Measurements from ENCODE around the gene EEF2.
A peak's percentile ranks its signal among the peaks of the same experiment; 100 is the strongest.
"Not testable (repeated sequence)": the region's sequence is repeated elsewhere in the genome, so short reads cannot be mapped to it uniquely, and the experiment has no call there.

EEF2 gene

DNA sequence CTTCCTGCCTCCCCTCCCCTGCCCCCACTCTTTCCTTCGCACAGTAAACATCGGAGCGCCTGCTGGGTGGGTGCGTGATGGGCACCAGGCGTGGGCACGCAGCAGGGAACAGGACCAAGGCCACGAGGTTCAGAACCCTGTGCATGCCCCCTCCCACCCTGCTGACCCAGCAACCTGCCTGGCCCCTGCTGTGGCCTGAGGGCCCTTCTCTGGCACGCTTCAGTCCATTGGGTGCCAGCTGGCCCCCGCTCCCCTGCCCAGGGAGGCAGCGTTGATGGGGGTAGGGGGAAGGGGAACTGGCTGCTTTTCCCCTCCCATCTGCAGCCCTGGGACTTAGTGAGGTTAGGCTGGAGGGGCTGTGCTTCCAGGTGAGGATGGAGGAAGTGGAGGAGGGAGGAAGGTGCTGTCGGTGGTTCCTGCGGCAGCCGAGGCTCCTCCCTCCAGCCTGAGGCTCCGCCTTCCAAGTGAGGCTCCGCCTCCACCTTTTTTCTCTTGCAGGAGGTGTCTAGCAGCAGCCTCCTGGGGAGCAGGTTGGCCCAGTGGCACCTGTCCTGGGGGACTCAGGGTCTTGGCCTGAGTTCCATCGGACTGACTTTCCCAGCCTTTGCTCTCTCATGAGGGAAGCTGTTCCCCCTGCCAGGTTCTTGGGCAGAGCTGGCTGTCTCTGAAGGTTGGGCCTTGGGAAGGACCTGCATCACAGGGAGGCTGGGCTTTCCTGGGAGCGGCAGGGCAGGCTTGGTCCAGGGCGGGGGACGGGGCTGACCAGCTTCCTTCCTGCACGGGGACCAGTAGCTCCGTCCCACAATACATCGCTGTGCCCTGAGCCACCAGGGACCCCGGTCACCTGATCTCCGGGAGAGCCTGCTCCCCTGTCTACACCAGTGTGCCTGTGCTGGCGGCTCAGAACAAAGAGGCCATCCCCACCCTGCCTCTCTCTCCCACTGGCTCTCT lies 29.6 kb upstream of the EEF2 start:
- DNase-seq, result no peak

DNA sequence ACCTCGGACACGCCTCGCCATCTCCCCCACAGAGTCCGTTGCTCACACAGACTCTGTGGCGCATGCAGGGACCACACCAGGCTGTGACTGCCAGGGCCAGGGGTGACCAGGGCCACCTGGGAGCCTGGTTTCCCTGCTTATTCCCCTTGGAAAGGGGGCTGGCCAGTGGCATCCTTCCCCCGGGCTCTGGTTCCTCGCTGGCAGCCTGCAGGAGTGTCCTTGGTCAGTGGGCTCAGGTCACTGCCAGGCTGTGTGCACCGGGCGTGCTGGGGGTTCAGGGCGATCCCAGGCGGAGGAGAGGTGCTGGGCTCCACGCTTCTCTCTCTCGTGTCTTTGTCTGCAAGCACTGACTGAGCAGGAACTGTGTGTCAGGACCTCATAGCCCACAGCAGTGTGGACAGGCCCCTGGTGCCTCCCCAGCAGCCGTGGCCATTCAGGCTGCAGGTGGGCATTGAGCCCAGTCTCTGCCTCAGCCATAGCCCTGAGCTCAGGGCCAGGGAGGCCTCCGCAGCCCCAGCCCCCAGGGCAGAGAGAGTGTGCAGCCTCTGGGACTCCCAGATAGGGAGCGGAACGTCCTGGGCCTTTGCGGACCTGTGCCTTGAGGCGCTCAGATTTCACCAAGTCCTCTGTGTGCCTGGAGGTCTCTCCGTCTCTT lies 28.8 kb upstream of the EEF2 start:
- no peak for DNase-seq

DNA sequence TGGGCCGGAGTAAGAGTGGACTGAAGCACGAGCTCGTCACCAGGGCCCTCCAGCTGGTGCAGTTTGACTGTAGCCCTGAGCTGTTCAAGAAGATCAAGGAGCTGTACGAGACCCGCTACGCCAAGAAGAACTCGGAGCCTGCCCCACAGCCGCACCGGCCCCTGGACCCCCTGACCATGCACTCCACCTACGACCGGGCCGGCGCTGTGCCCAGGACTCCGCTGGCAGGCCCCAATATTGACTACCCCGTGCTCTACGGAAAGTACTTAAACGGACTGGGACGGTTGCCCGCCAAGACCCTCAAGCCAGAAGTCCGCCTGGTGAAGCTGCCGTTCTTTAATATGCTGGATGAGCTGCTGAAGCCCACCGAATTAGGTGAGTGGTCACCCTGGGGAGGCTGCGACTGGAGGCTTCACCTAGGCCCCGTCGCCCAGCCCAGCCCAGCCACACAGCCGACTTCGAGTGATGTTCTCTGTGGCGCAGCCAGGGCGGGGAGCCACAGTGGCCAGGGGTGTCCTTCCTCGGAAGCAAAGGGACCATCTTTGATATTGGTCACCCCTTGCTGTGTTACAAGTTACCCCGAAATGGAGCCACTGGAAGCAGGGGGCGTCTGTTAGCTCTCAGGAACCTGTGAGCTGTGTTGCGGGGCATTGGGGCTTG lies 27.8 kb upstream of the EEF2 start:
- DNase-seq, result no peak

DNA sequence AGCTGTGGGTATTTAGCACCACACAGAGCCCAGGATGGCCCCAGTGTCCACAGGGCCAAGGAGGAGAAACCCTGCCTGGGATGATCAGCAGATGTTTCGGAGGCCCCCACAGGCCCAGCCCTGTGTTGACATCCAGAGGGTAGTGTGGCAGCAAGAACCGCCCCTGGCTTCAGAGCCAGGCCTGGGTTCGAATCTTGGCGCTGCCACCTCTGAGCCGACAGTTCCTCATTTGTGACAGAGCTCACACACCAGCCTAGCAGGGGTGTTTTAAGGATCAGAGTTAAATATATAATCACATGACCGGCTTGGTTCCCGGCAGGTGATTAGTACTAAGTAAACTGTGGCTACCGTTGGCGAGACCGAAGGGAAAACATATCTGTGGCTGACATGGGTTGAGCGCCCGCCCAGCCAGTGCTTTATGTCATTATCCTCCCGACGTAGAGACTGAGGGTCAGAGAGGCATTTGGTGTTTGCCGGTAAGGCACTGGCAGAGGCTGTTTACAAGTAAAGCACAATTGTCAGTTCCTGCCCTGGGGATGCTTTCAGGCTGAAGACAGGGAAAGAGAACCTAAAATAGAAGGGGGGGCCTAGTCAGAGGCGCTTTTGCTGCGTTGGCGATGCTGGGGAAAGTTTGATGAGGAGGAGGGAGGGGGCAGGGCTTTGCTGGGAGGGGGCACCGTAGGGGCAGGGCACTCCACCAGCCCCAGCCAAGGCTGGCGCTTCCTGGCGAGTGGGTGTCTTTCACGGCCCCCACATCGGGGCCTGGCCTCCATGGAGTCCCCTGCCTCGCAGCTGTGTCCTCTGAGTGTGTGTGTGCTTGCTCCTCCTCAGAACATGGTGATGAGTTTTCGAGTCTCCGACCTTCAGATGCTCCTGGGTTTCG lies 27.1 kb upstream of the EEF2 start:
- no peak for DNase-seq

DNA sequence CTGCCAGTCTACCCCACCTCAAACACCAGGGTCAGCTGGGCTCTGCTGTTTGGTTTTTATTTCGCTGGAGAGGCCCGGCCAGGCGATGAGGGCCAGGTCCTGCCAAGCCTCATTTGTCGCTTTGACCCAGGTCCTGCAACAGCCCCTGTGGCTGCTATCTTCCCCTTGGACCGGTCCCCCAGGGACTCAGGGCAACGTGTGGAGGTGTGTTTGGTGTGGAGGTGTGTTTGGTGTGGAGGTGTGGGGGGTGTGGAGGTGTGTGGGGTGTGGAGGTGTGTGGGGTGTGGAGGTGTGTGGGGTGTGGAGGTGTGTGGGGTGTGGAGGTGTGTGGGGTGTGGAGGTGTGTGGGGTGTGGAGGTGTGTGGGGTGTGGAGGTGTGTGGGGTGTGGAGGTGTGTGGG lies 26.2 kb upstream of the EEF2 start:
- not testable (repeated sequence) for DNase-seq

DNA sequence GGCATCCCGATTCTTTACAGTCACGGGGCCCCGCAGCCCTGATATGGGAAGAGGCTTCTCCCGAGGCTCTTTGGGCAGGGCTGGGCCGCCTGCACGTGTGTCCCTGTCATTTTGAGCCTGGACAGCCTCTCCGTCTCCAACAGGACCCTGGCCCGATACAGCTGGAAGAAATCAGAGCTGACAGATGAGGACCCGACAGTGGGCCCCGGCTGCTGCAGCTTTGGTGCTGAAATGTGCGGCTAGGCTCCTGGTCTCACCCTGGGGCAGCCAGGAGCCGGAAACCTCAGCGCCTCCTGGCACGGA lies 25.5 kb upstream of the EEF2 start:
- no peak for DNase-seq

DNA sequence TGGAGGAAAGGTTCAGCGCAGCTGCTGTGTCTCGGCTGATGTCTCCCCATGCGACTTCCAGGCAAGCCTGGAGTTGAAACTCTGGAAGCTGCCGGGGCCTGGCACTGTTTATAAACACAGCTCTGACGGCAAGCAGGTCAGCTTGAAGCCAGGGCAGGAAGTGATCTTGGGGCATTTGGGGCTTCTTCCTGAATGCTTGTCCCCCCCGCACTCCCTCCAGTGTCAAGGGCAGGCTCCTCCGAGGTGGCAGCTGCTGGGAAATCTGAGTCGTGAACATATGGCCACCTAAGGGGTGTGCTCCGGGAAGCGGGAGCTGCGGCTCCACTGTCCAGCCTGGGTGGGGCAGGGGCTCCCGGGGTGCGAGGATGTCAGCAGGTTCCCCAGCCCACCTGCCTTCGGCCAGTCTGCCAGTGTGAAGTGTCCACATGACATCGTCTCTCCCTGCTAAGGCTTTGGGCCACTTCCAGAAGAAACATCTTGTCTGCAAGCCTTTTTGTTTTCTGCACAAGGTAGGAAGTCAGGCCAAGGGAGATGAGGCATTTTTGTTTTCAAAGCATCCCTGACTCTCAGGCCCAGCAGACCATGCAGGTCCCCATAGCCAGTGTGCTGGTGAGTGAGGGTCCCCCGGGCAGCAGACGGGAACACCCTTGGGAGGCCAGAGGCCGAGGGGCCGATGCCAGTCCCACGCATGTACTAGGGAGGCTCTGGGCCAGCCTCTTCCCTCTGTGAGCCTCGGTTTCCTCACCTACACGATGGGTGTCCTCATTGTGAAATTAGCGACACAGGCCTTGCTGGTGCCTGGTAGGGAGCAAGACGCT lies 24.9 kb upstream of the EEF2 start:
- no peak for DNase-seq

DNA sequence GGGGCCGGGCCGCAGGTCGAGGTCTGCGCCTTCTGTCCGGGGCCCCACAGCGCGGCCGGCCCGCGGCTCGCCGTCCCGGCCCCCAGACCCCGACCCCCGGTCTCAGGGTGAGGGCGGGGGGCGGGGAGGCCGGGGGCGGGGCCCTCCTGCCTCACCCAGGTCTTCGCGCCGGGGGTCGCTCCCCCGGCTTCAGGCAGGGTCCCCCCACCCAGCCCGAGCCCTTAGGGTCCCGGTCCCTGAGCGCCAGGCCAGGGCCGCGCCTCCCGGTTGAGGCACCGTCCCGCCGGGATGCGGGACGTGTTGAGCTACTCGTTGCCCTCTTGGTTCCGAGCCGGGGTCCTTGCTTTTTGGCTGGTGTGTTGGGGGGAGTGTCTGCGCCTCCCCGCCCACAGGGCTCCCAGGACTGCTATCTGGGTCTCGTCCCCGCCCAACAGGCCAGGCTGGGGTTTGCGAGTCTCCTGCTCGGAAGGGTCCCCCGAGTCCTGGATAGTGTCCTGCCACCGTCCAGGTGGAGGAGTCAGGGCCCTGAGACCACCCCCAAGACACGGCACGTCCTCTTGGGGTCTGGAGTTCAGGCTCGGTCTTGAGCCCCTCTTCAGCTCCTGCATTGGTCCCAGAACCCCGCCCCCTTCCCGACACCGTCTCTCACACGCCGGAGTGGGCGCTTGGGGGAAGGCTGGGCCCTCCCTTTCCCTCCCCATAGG lies 22.7 kb upstream of the EEF2 start:
- no peak for DNase-seq

DNA sequence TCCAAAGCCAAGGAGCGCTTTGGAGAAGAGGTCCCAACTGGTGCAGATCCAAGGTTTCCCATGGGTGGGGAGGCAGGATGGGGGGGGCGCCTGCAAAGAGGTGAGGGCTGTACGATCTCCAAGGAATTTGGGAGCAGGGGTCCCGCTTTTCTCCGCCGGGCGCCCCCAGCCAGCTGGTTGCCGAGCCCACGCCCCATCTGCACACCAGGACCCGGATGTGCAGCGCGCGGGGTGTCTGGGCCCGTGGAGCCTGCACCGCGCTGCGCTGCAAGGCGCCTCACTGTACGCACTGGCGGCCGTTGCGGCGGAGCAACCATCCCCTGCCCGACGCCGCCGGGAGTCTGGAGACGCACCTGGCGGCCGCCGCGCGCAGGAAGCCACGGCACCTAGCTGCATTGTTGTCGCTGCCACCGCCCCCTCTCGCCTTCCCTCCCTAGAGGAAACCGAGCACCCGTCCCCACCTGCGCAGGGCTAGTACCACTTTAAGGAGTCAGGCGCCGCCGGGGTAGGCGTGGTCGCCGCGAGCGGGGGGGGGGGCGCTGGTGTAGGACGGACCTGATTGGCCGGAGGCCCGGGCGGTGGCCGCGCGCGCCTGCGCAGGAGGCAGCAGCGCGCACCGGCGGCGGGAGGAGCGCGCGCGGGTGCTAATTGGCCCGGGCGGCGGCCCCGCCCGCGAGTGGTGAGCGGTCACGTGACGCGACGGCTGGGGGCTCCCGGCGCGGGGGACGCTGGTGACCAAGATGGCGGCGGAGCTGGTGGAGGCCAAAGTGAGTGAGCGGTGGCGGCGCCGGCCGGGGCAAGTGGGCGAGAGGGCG lies 22.0 kb upstream of the EEF2 start, which contains the start of gene PIAS4:
PIAS4 (plus strand) TSS at position 716 of the 815 bp plus-strand sequence; CDS start at position 741, 25 bp downstream.
- peak; percentile 94 for DNase-seq

DNA sequence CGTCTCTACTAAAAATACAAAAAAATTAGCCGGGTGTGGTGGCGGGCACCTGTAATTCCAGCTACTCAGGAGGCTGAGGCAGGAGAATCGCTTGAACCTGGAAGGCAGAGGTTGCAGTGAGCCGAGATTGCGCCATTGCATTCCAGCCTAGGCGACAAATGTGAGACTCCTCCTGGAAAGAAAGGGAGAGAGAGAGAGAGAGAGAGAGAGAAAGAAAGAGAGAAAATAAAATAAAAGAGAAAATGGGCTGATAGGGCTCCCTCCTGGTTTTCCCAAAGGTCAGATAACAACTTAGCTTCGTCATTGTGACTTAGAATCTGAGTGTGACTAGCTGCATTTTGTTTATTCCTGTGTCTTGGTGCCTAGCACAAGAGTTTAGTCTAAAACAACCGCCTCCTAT lies 20.2 kb upstream of the EEF2 start:
- DNase-seq, result not testable (repeated sequence)

DNA sequence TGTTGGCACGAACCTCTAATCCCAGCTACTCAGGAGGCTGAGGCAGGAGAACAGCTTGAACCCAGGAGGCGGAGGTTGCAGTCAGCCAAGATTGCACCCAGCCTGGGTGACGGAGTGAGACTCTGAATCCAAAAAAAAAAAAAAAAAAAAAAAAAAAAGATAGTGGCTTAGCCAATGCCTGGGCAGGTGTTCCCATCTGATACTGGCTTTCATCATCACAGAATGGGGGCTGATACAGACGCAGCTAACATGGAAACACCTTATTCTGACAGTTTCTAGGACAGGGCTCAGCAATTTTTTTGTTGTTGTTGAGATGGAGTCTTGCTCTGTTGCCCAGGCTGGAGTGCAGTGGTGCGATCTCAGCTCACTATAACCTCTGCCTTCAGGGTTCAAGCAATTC lies 15.5 kb upstream of the EEF2 start:
- DNase-seq, result not testable (repeated sequence)

DNA sequence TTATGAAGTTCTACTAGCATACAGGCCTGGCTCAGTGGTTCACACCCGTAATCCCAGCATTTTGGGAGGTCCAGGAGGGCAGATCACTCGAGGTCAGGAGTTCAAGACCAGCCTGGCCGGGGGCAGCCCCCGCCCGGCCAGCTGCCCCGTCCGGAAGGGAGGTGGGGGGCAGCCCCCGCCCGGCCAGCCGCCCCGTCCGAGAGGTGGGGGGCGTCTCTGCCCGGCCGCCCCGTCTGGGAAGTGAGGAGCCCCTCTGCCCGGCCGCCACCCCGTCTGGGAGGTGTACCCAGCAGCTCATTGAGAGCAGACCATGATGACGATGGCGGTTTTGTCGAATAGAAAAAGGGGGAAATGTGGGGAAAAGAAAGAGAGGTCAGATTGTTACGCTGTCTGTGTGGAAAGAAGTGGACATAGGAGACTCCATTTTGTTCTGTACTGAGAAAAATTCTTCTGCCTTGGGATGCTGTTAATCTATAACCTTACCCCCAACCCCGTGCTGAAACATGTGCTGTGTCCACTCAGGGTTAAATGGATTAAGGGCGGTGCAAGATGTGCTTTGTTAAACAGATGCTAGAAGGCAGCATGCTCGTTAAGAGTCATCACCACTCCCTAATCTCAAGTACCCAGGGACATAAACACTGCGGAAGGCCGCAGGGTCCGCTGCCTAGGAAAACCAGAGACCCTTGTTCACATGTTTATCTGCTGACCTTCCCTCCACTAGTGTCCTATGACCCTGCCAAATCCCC lies 13.6 kb upstream of the EEF2 start:
- DNase-seq, result not testable (repeated sequence)

DNA sequence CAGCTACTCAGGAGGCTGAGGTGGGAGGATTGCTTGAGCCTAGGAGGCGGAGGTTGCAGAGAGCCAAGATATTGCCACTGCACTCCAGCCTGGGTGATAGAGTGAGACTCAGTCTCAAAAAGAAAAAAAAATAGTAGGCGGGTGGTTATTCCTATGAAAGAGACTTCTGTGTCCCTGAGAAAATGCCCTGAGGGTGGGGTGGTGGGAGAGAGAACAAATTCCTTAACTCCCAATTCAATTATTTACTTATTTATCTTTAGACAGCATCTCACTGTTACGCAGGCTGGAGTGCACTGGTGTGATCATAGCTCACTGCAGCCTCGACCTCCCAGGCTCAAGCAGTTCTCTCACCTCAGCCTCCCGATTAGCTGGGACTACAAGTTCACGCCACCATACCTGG lies 10.3 kb upstream of the EEF2 start:
- no peak for DNase-seq

DNA sequence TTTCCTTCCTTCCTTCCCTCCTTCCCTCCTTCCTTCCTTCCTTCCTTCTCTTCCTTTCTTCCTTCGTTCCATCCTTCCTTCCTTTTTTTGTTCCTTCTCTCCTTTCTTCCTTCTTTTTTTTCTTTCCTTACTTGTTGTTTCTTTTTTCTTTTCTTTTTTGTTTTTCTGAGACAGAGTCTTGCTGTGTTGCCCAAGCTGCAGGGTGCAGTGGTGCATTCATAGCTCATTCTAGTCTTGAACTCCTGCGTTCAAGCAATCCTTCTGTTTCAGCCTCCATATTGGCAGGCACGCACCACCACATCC lies 5.5 kb upstream of the EEF2 start:
- DNase-seq, result no peak

DNA sequence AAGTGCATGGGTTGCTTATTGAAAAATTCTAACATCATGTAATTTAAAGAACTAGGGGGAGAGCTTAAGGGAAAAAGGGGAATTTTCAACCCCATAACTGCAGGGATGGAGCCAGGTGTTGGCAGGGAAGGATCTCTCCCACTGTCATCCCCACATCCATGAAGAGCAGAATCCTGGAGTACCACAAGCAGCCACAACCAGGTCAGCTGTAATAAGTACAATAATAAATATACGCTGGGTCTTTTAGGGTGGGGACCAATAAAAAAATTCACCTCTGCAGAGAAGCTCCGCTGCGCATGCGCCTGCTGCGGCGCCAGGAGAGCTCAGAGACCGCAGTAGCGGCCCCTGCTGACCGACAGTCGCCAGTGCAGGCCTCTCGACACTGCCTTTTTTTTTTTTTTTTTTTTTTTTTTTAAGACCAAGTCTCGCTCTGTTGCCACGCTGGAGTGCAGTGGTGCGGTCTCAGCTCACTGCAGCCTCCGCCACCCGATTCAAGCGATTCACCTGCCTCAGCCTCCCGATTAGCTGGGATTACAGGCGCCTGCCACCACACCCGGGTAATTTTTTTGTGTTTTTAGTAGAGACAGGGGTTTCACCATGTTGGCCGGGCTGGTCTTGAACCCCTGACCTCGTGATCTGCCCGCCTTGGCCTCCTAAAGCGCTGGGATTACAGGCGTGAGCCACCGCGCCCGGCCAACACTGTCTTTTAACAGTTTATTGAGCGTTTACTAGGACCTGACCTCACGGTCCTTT lies 2.5 kb upstream of the EEF2 start:
- peak; percentile 79 for DNase-seq

DNA sequence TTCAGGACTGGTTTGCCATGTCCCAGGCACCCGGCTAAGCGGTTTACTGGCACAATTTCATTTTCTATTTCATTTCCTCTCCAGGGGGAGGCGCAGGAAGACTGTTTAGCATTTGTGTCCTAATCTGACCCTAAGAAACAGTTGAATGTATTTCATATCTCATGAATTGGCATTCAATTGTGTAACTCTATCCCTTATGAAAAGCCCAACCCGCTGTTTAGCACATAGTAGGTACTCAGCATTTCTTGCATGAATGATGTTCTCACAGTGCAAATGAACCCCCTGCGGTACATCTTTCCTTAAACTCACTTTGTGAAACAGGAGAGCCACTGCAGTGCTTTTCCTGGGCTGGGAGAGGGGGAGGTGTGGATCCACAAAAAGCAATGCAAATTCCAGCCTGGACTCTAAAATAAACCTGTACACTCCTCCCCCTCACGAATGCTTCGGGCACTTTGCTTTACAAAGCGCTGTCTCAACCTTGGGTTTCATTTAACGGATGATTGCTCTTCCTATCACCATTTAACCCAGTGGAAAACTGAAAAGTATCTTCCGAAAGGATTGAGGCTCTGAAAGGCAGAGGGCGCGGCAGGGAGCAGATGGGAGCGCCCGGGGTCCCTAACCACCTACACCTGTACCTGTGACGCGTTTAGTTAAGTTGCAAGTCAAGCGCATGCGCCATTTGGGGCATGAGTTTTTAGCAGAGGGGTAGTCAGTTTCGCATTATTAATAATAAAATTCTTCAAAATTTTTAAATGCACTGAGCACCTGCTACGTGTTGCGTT lies 1.2 kb upstream of the EEF2 start:
- DNase-seq, result peak; percentile 74

DNA sequence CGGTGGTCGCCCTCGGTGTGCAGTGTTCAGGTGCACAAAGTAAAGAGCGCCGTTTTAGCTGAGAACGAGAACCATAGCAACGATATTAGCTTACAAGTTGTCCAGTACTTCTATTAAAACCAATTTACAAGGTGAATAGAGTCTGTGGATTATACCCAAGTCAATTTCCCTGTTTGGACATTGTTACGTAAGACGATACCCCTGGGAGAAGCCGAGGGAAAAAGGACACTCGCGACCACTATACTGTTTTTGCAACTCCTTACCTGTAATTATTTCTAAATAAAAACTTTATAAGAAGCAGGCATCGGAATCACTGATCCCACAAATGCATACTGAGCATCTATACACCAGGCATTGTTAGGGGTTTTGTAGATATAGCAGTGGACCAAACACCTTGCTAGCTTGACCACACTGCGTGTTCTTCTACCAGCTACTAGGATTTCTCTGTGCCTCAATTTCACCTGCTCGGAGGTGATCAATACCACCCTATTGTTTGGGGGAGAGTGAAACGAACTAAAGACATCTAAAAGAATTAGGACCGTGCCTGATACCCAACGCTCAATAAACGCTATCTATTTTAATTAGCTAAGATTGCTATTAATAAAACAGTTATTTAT lies 488 bp upstream of the EEF2 start:
- DNase-seq, result no peak

DNA sequence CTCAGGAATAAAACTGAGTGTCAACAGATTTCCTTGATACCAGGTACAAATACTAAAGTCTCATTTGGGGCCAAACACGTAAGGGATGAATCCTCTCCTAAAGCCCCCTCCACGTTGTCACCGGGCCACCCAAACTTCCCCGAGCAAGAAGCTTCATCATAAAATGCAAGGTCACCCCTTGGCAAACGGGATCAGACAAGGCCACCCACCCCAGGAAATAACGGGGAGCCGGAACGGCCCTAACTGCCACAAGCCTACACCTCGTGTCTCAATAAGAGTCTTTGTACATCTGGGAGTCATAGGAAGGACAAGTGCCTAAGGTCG lies 717 bp downstream of the EEF2 start:
- no peak for DNase-seq
